Measurements from ENCODE around the gene NFKBIA. TPM values are rescaled to one million over a fixed set of nuclear protein-coding genes. Genes with fewer than 3 reads are reported as not detected.
"Not testable (repeated sequence)": the region's sequence is repeated elsewhere in the genome, so short reads cannot be mapped to it uniquely, and the experiment has no call there.

The NFKBIA gene
- polyA plus RNA-seq, 2 of the 4 experiments (the other 2 are of a cell fraction), result 65.0 to 115 TPM

DNA sequence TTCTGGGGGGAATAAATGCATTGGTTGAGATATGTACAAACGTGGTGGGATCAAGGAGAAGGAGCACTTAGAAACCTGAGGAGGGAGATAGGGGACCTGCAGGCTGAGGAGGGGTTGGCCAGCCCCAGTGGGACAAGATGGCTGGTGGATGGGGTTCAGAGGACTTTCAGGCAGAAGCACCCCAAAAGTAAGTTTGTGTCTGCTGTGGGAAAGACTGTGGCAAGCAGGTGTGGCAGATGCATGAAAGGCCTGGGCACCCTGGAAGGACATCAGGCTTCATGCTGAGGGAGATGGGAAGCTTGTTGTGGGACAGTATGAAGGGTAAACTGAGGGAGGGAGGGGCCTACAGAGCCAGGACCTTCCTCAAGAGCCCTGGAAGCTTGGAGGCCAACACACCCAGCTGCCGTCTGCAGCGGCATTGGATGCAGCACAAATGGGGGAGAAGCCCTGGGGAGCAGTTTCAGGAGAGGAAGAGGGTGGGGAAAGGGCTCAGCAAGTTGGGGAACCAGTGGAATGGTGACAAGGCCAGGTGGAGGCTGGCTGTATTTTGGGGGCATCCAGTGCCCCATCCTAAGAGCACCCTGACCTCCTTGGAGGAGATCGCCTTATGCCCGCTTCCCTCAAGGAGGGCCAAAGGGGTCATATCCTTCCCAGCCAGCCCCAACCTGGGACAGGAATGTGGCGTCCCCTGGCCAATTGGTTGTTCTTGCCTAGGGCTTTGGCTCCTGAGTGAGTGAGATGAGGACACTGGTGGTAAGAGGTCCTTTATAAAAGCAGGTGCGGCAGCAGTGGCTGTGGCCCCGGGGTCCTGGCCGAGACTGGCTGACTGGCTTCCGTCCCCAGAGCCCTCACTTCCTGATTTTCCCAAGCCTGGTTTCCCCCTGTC, 20.7 kb downstream of the NFKBIA start:
- 96% methylated on average over 10 of the region's 10 CpGs for WGBS (ENCODE audit: missing lambda C conversion rate)
- ATAC-seq (no peak), FAIRE-seq (no peak), DNase-seq (ENCODE audit: low read depth in 1 of 2, low spot score in 1 of 2) (no peak)
- ChIA-PET POLR2A (interaction anchor here (1.1 to 2.7 kb wide), 2 partner anchors 9 to 20 kb away, joined by 6 to 21 read pairs; partner anchors contain the start of gene NFKBIA), CTCF (interaction anchor here (0.7 to 1.4 kb wide), 3 partner anchors 14 to 92 kb away, joined by 3 read pairs; partner anchors contain the start of gene PSMA6)
- Histone ChIP-seq H3K4me3 (no peak overlapping the region), H3K9me3 (no peaks in the 10 kb centered on the region), H3K4me1 (peaks cover 56% of the 10 kb centered on the region), H3K27ac (peak overlapping the region; percentile 89 to 97), H3K4me2 (peak overlapping the region; percentile 63)
- TF ChIP-seq RFX5 (IDR thresholded peaks at IDR 0.05) (no peak), SMC3 (IDR thresholded peaks at IDR 0.05) (no peak), NR3C1 (IDR thresholded peaks at IDR 0.05) (no peak), CHD2 (IDR thresholded peaks at IDR 0.05; ENCODE audit: low read length, partially characterized antibody) (no peak), RCOR1 (IDR thresholded peaks at IDR 0.05; ENCODE audit: low read depth, low read length) (no peak), CEBPB (IDR thresholded peaks at IDR 0.05) (no peak), POLR2AphosphoS2 (conservative IDR thresholded peaks at IDR 0.05; ENCODE audit: low read length) (no peak)

DNA sequence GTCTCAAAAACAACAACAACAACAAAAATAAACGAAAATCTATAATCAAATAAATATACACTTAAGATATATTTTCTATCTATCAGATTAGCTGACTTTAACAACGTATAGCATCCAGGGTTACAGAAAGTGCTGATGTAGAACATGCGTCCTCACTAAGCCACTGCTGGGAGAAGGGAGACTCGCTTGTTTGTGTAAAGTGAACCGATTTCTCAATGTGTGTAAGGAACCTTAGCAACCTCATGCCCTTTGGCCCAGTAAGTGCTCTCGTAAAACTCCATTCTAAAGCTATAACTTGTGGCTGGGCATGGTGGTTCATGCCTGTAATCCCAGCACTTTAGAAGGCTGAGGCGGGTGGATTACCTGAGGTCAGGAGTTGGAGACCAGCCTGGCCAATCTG, 23.8 kb downstream of the NFKBIA start:
- ATAC-seq (no peak), DNase-seq (ENCODE audit: low read depth in 1 of 2, low spot score in 1 of 2) (peak in 1 of 2 experiments; percentile 70), FAIRE-seq (no peak)
- TF ChIP-seq HOXB5 (CRISPR knock-in tag; IDR thresholded peaks at IDR 0.05) (no peak), CEBPB (IDR thresholded peaks at IDR 0.05) (peak in 1 of 2 experiments; percentile 51; a peak in 1 of 4 replicates), HEYL (CRISPR knock-in tag; IDR thresholded peaks at IDR 0.05) (no peak), EP300 (IDR thresholded peaks at IDR 0.05) (no peak), FOXS1 (CRISPR knock-in tag; IDR thresholded peaks at IDR 0.05) (no peak), MAFK (IDR thresholded peaks at IDR 0.05; ENCODE audit: partially characterized antibody) (peak; percentile 81)
- TF ChIP-seq, protein P1, sequence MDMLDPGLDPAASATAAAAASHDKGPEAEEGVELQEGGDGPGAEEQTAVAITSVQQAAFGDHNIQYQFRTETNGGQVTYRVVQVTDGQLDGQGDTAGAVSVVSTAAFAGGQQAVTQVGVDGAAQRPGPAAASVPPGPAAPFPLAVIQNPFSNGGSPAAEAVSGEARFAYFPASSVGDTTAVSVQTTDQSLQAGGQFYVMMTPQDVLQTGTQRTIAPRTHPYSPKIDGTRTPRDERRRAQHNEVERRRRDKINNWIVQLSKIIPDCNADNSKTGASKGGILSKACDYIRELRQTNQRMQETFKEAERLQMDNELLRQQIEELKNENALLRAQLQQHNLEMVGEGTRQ (IDR thresholded peaks at IDR 0.05), result no peak
- TF ChIP-seq, protein P2, sequence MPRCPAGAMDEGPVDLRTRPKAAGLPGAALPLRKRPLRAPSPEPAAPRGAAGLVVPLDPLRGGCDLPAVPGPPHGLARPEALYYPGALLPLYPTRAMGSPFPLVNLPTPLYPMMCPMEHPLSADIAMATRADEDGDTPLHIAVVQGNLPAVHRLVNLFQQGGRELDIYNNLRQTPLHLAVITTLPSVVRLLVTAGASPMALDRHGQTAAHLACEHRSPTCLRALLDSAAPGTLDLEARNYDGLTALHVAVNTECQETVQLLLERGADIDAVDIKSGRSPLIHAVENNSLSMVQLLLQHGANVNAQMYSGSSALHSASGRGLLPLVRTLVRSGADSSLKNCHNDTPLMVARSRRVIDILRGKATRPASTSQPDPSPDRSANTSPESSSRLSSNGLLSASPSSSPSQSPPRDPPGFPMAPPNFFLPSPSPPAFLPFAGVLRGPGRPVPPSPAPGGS (IDR thresholded peaks at IDR 0.05), result no peak
- Histone ChIP-seq H3K27ac (peak overlapping the region; percentile 66 to 91; a peak in 5 of 6 replicates), H3K9me3 (no peaks in the 10 kb centered on the region), H3K4me3 (no peak overlapping the region), H3K4me1 (peaks cover 54% of the 10 kb centered on the region), H3K4me2 (peak overlapping the region; percentile 53; the same call in 2 of the 3 replicates)
- POLR2A ChIA-PET, result interaction anchor here (0.9 to 1.0 kb wide), 2 partner anchors 23 to 89 kb away, joined by 3 to 4 read pairs; partner anchors contain the start of gene PSMA6
- CTCF ChIA-PET, result interaction anchor here (1.2 to 2.0 kb wide), 2 partner anchors 9 to 166 kb away, joined by 3 to 5 read pairs; no protein-coding TSS in a partner anchor
- 23% methylated on average over 7 of the region's 7 CpGs for WGBS (ENCODE audit: missing lambda C conversion rate)

DNA sequence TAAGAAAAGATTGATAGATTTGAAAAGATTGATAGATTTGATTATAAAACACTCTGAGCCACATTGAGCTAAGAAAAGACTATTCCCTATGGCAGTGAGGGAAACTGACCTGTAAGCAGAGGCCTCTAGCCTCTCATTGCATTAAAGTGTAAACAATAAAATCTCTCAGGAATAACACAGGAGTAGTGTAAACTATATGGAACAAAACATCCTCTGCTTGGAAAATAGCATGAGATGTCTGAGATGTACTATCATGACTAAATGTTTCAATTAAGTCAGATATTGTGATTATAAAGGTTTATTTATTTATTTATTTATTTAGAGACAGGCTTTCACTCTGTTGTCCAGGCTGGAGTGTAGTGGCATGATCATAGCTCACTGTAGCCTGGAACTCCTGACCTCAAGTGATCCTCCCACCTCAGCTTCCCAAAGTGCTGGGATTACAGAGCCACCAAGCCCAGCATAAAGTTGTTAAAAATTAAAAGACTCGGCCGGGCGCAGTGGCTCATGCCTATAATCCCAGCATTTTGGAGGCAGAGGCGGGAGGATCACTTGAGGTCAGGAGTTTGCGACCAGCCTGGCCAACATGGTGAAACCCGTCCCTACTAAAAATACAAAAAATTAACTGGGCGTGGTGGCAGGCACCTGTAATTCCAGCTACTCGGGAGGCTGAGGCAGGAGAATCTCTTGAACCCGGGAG, 25.2 kb downstream of the NFKBIA start:
- DNase-seq (ENCODE audit: low read depth in 1 of 2, low spot score in 1 of 2); POLR2A ChIA-PET; FAIRE-seq; ATAC-seq; H3K4me3 ChIP-seq; H3K9me3 ChIP-seq; H3K4me2 ChIP-seq: not testable (repeated sequence)
- H3K4me1 ChIP-seq, result peaks cover 53% of the 10 kb centered on the region
- CTCF ChIA-PET, result interaction anchor here (0.7 to 2.0 kb wide), 5 partner anchors 10 to 28 kb away, joined by 3 to 5 read pairs (median 4); no protein-coding TSS in a partner anchor
- peak overlapping the region; percentile 66 to 91; a peak in 4 of 6 replicates for H3K27ac ChIP-seq
- 91% methylated on average over 9 of the region's 9 CpGs for WGBS (ENCODE audit: missing lambda C conversion rate)

Measured in A549 (cell line).